HCT116 (cell line): ENCODE data around the gene ACOX3. TPM values are rescaled to one million over a fixed set of nuclear protein-coding genes. Genes with fewer than 3 reads are reported as not detected.

Source experiments
- ATAC-seq: fragments of 200-7000 bp; cut with Tn5 transposase; 2 replicates; pipeline ENCODE4 v1.9.1; 2020; ENCODE audit warnings: mild to moderate bottlenecking, moderate library complexity
- BruUV-seq: library from RNA; stranded (reverse); fragments of 400-500 nt; replicated peaks from 2 replicates; lab custom pipeline; 2021; lab: Mats Ljungman, UMichigan
- CTCF ChIA-PET: fragments of 300-600 bp; sonication (Branson Sonifier 250); formaldehyde crosslinking; loops from one replicate; lab custom pipeline; 2021; ENCODE audit warnings: antibody characterized with exemption; lab: Charles Lee
- POLR2A ChIA-PET: fragments of 300-600, 350-600 bp; sonication (Branson Sonifier 250); formaldehyde crosslinking; loops from one replicate; lab custom pipeline; 2021; ENCODE audit warnings: antibody characterized with exemption; lab: Charles Lee
- RAD21 ChIA-PET, 2 experiments: fragments of 300-600 bp; sonication (Branson Sonifier 250); formaldehyde crosslinking; loops; one replicate each; lab custom pipeline; 2023; ENCODE audit warnings: low total read pairs in 2 of 2; ENCODE audit not compliant: uncharacterized antibody in 2 of 2, unreplicated experiment in 2 of 2, low non-redundant PET in 1 of 2; lab: Charles Lee
- DNase-seq: peaks from one replicate; pipeline ENCODE4 v3.0.0-alpha.2; 2010; ENCODE audit warnings: low read depth, low spot score
- H2AFZ ChIP-seq: fragments of 200-600 bp; shearing (Covaris generic), sonication (generic); 2 replicates; pipeline ENCODE4 v1.6.1; 2017; ENCODE audit warnings: low read depth, mixed run types, mixed read lengths, antibody characterized with exemption, low read length; ENCODE audit not compliant: poor library complexity, severe bottlenecking
- H3K27ac ChIP-seq: 2 replicates; pipeline ENCODE4 v1.5.1; 2012; ENCODE audit warnings: low read depth, low read length
- H3K27me3 ChIP-seq: fragments of 200-600 bp; sonication (generic); 2 replicates; pipeline ENCODE4 v1.6.1; 2016; ENCODE audit warnings: mixed run types, low read length, mixed read lengths; ENCODE audit not compliant: insufficient read depth
- H3K36me3 ChIP-seq, 2 experiments: fragments of 200-500 bp in 1 of 2; fragments of 200-600 bp in 1 of 2; sonication (Bioruptor generic) in 1 of 2; sonication (generic) in 1 of 2; 2 replicates each; pipeline versions ENCODE4 v1.5.1 to v1.6.1; 2014 to 2016; ENCODE audit warnings: low read length in 2 of 2, inconsistent platforms in 1 of 2, mixed read lengths in 1 of 2, mixed run types in 1 of 2; ENCODE audit not compliant: insufficient read depth in 2 of 2, control insufficient read depth in 1 of 2
- H3K4me1 ChIP-seq, 2 experiments: fragments of 200-600 bp in 1 of 2; sonication (generic) in 1 of 2; 2 replicates each; pipeline versions ENCODE4 v1.5.1 to v1.6.1; 2012 to 2017; ENCODE audit warnings: low read length in 2 of 2, inconsistent platforms in 1 of 2, mild to moderate bottlenecking in 1 of 2, mixed read lengths in 1 of 2, mixed run types in 1 of 2, moderate library complexity in 1 of 2; ENCODE audit not compliant: insufficient read depth in 2 of 2, control insufficient read depth in 1 of 2
- H3K4me2 ChIP-seq: fragments of 200-600 bp; sonication (generic); 2 replicates; pipeline ENCODE4 v1.6.1; 2017; ENCODE audit warnings: mixed run types, low read length, mixed read lengths
- H3K4me3 ChIP-seq, 2 experiments: fragments of 200-600 bp in 1 of 2; sonication (generic) in 1 of 2; replicated peaks in 1 of 2; 2 replicates each; pipeline ENCODE4 v1.5.1; 2011 to 2016; ENCODE audit warnings: low read length in 2 of 2, control low read depth in 1 of 2, low read depth in 1 of 2, mild to moderate bottlenecking in 1 of 2, mixed read lengths in 1 of 2, mixed run types in 1 of 2
- H3K79me2 ChIP-seq: fragments of 200-600 bp; sonication (generic); 2 replicates; pipeline ENCODE4 v1.6.1; 2017; ENCODE audit warnings: mild to moderate bottlenecking, mixed run types, low read length, moderate library complexity, mixed read lengths; ENCODE audit not compliant: insufficient read depth
- H3K9ac ChIP-seq: fragments of 200-600 bp; sonication (generic); 2 replicates; pipeline ENCODE4 v1.6.1; 2016; ENCODE audit warnings: low read length, mixed read lengths
- H3K9me2 ChIP-seq: fragments of 200-600 bp; sonication (generic), shearing (Covaris generic); 2 replicates; pipeline ENCODE4 v1.6.1; 2017; ENCODE audit warnings: mixed run types, mild to moderate bottlenecking, moderate library complexity; ENCODE audit not compliant: insufficient read depth
- H3K9me3 ChIP-seq, 2 experiments: fragments of 200-500 bp in 1 of 2; fragments of 200-600 bp in 1 of 2; sonication (Bioruptor generic) in 1 of 2; sonication (generic) in 1 of 2; 2 replicates each; pipeline ENCODE4 v1.6.1; 2014 to 2017; ENCODE audit warnings: low read length in 2 of 2, mixed read lengths in 2 of 2, inconsistent platforms in 1 of 2, low read depth in 1 of 2, mild to moderate bottlenecking in 1 of 2, mixed run types in 1 of 2, moderate library complexity in 1 of 2; ENCODE audit not compliant: control insufficient read depth in 1 of 2, insufficient read depth in 1 of 2
- H4K20me1 ChIP-seq: fragments of 200-600 bp; sonication (generic), shearing (Covaris generic); 2 replicates; pipeline ENCODE4 v1.6.1; 2017; ENCODE audit warnings: mixed run types, mild to moderate bottlenecking, moderate library complexity; ENCODE audit not compliant: insufficient read depth
- ATF3 ChIP-seq: IDR thresholded peaks from 2 replicates; pipeline ENCODE4 v1.6.1; 2012
- CBX3 ChIP-seq: IDR thresholded peaks from 2 replicates; pipeline ENCODE4 v1.6.1; 2012; ENCODE audit warnings: low read depth
- CTCF ChIP-seq, 3 experiments: fragments of 200-600 bp in 1 of 3; sonication (generic) in 1 of 3; IDR thresholded peaks in 2 of 3; conservative IDR thresholded peaks in 1 of 3; 2 replicates each; pipeline ENCODE4 v1.5.1; 2012 to 2017; ENCODE audit warnings: low read depth in 2 of 3, low read length in 2 of 3, antibody characterized with exemption in 1 of 3, borderline replicate concordance in 1 of 3, control low read depth in 1 of 3, mild to moderate bottlenecking in 1 of 3, mixed read lengths in 1 of 3, mixed run types in 1 of 3, moderate library complexity in 1 of 3; ENCODE audit not compliant: insufficient read depth in 1 of 3
- ELF1 ChIP-seq: IDR thresholded peaks from 2 replicates; pipeline ENCODE4 v1.6.1; 2012; ENCODE audit warnings: low read depth, borderline replicate concordance
- EZH2 ChIP-seq: fragments of 200-600 bp; sonication (generic); IDR thresholded peaks from 2 replicates; pipeline ENCODE4 v1.6.1; 2017; ENCODE audit warnings: antibody characterized with exemption, mixed run types
- EZH2phosphoT487 ChIP-seq: fragments of 200-600 bp; IDR thresholded peaks from 2 replicates; pipeline ENCODE4 v1.6.1; 2018; ENCODE audit warnings: antibody characterized with exemption, borderline replicate concordance
- POLR2A ChIP-seq: IDR thresholded peaks from 2 replicates; pipeline ENCODE4 v1.7.0; 2011; ENCODE audit warnings: borderline replicate concordance; ENCODE audit not compliant: insufficient read depth, insufficient read length; ENCODE audit errors: extremely low read depth
- POLR2AphosphoS5 ChIP-seq: IDR thresholded peaks from 2 replicates; pipeline ENCODE4 v1.6.1; 2011; ENCODE audit warnings: mild to moderate bottlenecking, low read depth, low read length, moderate library complexity
- RAD21 ChIP-seq: IDR thresholded peaks from 2 replicates; pipeline ENCODE4 v1.6.1; 2012; ENCODE audit warnings: low read depth, mild to moderate bottlenecking
- SIN3A ChIP-seq: IDR thresholded peaks from 2 replicates; pipeline ENCODE4 v1.6.1; 2012; ENCODE audit warnings: low read depth
- SP1 ChIP-seq: IDR thresholded peaks from 2 replicates; pipeline ENCODE4 v1.6.1; 2012; ENCODE audit warnings: low read depth
- SRF ChIP-seq: IDR thresholded peaks from 2 replicates; pipeline ENCODE4 v1.6.1; 2012; ENCODE audit warnings: low read depth
- TCF7L2 ChIP-seq: IDR thresholded peaks from 2 replicates; pipeline ENCODE4 v1.7.0; 2011; ENCODE audit warnings: borderline replicate concordance, inconsistent platforms; ENCODE audit not compliant: insufficient read depth, insufficient read length; ENCODE audit errors: extremely low read depth
- YY1 ChIP-seq: IDR thresholded peaks from 2 replicates; pipeline ENCODE4 v1.6.1; 2011; ENCODE audit warnings: low read length, low read depth, moderate library complexity, mild to moderate bottlenecking; ENCODE audit not compliant: insufficient replicate concordance; ENCODE audit errors: extremely low read depth
- ZFX ChIP-seq: fragments of 450-650 bp; IDR thresholded peaks from 2 replicates; pipeline ENCODE4 v1.6.1; 2017
- ZNF274 ChIP-seq: fragments of 200-500 bp; sonication (Bioruptor generic); IDR thresholded peaks from 2 replicates; pipeline ENCODE4 v1.6.1; 2014; ENCODE audit warnings: mild to moderate bottlenecking, low read depth, low read length, inconsistent platforms
- intact Hi-C: fragments of 100-400 bp; cut with micrococcal nuclease; formaldehyde crosslinking; loops from 2 replicates; pipeline ENCODE4 v1.10.0; 2022
- total RNA-seq: library from RNA; stranded (reverse); gene quantifications from one replicate; pipeline ENCODE4 v1.2.1, GENCODE V29; 2021; ENCODE audit not compliant: unreplicated experiment
- TF ChIP-seq, protein P1 (sequence below): IDR thresholded peaks from 2 replicates; pipeline ENCODE4 v1.6.1; 2011; ENCODE audit warnings: mild to moderate bottlenecking, low read length, moderate library complexity; ENCODE audit not compliant: insufficient replicate concordance; ENCODE audit errors: extremely low read depth
- TF ChIP-seq, protein P2 (sequence below): IDR thresholded peaks from 2 replicates; pipeline ENCODE4 v1.6.1; 2012
- TF ChIP-seq, protein P3 (sequence below): IDR thresholded peaks from 2 replicates; pipeline ENCODE4 v1.6.1; 2012; ENCODE audit warnings: low read depth

The ACOX3 gene
- total RNA-seq, 1 experiment from 2014 or later, result 16.9 TPM

- peaks cover 16 to 22% of the 10 kb centered on the region in 2 experiments for H3K4me1 ChIP-seq
- ATAC-seq, result no peak
- no peaks in the 10 kb centered on the region for H4K20me1 ChIP-seq
- H3K4me3 ChIP-seq, result no peak overlapping the region
- intact Hi-C loops, result no loop called here
- no peak overlapping the region for H2AFZ ChIP-seq
- no peaks in the 10 kb centered on the region for H3K9me3 ChIP-seq
- no peak for TF ChIP-seq SRF
- TF ChIP-seq POLR2A, result no peak
- no peak for TF ChIP-seq YY1
- no peak for TF ChIP-seq CBX3
- no peak for TF ChIP-seq TCF7L2
- TF ChIP-seq, protein P1, sequence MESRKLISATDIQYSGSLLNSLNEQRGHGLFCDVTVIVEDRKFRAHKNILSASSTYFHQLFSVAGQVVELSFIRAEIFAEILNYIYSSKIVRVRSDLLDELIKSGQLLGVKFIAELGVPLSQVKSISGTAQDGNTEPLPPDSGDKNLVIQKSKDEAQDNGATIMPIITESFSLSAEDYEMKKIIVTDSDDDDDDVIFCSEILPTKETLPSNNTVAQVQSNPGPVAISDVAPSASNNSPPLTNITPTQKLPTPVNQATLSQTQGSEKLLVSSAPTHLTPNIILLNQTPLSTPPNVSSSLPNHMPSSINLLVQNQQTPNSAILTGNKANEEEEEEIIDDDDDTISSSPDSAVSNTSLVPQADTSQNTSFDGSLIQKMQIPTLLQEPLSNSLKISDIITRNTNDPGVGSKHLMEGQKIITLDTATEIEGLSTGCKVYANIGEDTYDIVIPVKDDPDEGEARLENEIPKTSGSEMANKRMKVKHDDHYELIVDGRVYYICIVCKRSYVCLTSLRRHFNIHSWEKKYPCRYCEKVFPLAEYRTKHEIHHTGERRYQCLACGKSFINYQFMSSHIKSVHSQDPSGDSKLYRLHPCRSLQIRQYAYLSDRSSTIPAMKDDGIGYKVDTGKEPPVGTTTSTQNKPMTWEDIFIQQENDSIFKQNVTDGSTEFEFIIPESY, result no peak
- TF ChIP-seq, protein P2, sequence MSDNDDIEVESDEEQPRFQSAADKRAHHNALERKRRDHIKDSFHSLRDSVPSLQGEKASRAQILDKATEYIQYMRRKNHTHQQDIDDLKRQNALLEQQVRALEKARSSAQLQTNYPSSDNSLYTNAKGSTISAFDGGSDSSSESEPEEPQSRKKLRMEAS, result no peak
- no peak for TF ChIP-seq SP1
- no peak for TF ChIP-seq ELF1
- TF ChIP-seq ZFX, result no peak
- no peak for TF ChIP-seq CTCF (IDR thresholded peaks at IDR 0.05 in 2 of 3, conservative IDR thresholded peaks at IDR 0.05 in 1 of 3; ENCODE audit: borderline replicate concordance in 1 of 3, insufficient read depth in 1 of 3, low read depth in 2 of 3, low read length in 2 of 3)
- no peak for TF ChIP-seq ZNF274
- TF ChIP-seq, protein P3, sequence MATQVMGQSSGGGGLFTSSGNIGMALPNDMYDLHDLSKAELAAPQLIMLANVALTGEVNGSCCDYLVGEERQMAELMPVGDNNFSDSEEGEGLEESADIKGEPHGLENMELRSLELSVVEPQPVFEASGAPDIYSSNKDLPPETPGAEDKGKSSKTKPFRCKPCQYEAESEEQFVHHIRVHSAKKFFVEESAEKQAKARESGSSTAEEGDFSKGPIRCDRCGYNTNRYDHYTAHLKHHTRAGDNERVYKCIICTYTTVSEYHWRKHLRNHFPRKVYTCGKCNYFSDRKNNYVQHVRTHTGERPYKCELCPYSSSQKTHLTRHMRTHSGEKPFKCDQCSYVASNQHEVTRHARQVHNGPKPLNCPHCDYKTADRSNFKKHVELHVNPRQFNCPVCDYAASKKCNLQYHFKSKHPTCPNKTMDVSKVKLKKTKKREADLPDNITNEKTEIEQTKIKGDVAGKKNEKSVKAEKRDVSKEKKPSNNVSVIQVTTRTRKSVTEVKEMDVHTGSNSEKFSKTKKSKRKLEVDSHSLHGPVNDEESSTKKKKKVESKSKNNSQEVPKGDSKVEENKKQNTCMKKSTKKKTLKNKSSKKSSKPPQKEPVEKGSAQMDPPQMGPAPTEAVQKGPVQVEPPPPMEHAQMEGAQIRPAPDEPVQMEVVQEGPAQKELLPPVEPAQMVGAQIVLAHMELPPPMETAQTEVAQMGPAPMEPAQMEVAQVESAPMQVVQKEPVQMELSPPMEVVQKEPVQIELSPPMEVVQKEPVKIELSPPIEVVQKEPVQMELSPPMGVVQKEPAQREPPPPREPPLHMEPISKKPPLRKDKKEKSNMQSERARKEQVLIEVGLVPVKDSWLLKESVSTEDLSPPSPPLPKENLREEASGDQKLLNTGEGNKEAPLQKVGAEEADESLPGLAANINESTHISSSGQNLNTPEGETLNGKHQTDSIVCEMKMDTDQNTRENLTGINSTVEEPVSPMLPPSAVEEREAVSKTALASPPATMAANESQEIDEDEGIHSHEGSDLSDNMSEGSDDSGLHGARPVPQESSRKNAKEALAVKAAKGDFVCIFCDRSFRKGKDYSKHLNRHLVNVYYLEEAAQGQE, result no peak
- no peak for TF ChIP-seq SIN3A
- TF ChIP-seq ATF3, result no peak
- TF ChIP-seq EZH2, result no peak
- TF ChIP-seq POLR2AphosphoS5, result no peak
- no peak for TF ChIP-seq RAD21
- no peak for TF ChIP-seq EZH2phosphoT487
- H3K9ac ChIP-seq, result no peak overlapping the region
- ChIA-PET RAD21 (no interaction called here), CTCF (no interaction called here), POLR2A (no interaction called here)
- no peaks in the 10 kb centered on the region for H3K79me2 ChIP-seq
- H3K27ac ChIP-seq, result no peak overlapping the region
- H3K36me3 ChIP-seq, result no peaks in the 10 kb centered on the region
- no peak for DNase-seq
- no peak overlapping the region for H3K4me2 ChIP-seq
- no peaks in the 10 kb centered on the region for H3K9me2 ChIP-seq
- H3K27me3 ChIP-seq, result no peaks in the 10 kb centered on the region
- BruUV-seq, result no TSS peak
Observed at GRCh38 chr4:8317474-8317873, 123.0 kb downstream of the ACOX3 start.
